Measurements from ENCODE around the gene MTARC2.

DNA sequence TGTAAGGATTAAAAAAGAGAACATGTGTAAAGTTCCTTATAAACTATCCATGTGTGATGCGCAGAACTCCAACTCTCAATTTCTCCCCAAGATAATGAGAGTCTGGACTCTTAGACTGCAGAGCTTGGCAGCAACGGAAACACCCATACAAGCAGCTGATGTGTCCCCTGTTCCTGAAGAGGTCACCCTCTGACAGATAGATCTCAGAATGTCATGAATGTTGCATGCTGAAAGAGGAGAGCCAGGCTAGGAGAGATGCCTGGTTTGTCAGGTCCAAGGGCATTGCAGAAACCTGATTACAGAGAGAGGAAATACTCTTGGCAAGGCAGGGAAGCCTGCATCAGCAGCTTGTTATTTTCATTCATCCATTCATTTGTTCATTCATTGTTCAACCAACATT lies 62.8 kb downstream of the MTARC2 start:
- TF ChIP-seq, protein P1, sequence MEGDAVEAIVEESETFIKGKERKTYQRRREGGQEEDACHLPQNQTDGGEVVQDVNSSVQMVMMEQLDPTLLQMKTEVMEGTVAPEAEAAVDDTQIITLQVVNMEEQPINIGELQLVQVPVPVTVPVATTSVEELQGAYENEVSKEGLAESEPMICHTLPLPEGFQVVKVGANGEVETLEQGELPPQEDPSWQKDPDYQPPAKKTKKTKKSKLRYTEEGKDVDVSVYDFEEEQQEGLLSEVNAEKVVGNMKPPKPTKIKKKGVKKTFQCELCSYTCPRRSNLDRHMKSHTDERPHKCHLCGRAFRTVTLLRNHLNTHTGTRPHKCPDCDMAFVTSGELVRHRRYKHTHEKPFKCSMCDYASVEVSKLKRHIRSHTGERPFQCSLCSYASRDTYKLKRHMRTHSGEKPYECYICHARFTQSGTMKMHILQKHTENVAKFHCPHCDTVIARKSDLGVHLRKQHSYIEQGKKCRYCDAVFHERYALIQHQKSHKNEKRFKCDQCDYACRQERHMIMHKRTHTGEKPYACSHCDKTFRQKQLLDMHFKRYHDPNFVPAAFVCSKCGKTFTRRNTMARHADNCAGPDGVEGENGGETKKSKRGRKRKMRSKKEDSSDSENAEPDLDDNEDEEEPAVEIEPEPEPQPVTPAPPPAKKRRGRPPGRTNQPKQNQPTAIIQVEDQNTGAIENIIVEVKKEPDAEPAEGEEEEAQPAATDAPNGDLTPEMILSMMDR (IDR thresholded peaks at IDR 0.05; ENCODE audit: insufficient read depth, low read length): no peak
- TF ChIP-seq POLR2AphosphoS5 (IDR thresholded peaks at IDR 0.05; ENCODE audit: low read depth): no peak
- no peak for TF ChIP-seq GABPA (IDR thresholded peaks at IDR 0.05; ENCODE audit: low read depth)

Measured in HL-60 (cell line).